HG02943 (cell line): ENCODE data around the gene PPM1H.
"Not testable (repeated sequence)": the region's sequence is repeated elsewhere in the genome, so short reads cannot be mapped to it uniquely, and the experiment has no call there.

Experiments used
- ATAC-seq: cut with Tn5 transposase; IDR thresholded peaks from one replicate; pipeline ENCODE4 v1.9.1; 2021; ENCODE audit warnings: mild to moderate bottlenecking, low read depth, moderate library complexity; ENCODE audit not compliant: unreplicated experiment

The PPM1H gene

DNA sequence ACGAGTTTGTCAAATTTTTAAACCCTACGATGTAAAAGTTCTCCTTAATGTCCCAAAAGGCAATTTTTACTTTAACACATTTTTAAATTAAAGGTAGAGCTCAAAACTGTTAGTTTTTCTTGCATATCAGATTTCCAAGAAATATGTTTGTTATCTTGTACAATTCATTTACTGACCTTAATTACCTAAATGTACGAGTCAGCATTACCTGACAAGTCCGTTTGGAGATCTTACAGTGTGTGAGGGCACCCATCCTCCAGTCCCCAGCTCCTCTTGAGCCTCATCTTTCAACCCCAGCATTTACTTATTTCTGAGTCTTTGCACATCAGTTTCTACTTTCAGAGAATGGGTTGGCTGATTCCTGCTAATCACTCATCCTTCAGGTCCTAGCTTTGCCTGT lies 23.7 kb downstream of the PPM1H start:
- no peak for ATAC-seq

DNA sequence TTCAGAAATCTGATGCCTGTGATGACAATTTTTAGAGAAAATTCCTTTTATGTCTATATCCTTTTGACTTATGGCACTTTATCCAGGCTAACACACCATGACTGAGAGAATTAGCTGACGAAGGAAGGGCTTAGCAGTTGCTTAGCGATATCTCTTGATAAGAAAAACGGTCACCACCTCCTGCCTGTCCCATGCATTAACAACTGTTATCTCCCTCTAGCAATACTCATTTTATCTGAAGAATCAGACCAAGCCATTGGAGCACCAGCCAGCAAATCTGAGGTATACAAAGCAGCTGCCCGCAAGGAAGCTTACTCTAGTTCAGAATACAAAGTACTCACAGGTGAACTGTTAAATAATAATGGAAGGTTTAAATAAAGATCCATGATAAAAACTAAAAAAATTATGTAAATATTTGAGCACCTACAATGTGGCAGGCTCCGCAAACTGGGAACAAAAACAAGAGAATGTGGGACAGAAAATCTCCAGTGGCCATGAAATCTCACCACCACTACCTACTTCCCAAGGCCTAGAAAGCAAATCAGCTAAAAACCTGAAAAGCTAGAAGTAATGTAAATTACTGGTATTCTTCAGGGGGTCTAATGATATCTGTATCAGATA lies 24.3 kb downstream of the PPM1H start:
- no peak for ATAC-seq

DNA sequence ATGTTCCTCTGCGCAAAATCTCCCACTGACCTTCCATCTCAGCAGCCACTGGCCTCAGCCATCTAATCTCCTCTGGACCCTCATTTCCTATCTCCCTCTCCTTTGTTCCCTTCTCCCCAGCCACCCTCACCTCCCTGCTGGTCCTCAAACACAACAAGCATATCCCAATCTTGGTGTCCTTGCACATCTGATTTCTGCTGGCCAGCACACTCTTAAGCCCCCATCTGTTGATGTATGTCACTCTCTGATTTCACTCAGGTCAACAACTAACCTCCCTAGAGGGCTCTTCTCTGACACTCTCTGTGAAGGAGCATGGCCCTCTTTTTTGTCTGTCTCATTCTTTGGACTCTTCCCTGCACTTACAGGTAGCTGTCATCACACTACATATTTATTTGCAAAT lies 25.6 kb downstream of the PPM1H start:
- ATAC-seq = no peak

DNA sequence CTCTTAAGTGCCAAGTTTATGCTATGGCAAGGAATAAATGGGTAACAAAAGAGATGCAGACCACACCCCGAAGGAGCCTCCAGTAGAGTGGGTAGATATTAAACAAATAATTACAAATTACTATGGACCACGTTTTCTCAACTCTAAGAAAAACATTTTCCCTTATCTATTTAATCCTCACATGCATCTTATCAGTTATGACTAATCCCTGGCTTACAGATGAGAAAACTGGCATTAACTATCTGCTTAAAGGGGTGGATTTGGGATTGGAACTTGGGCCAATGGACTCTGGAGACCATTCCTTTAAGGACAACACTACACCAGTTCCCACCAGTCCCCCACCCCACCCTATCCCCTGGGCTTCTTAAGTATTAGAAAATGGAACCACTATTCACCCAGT lies 26.3 kb downstream of the PPM1H start:
- no peak for ATAC-seq

DNA sequence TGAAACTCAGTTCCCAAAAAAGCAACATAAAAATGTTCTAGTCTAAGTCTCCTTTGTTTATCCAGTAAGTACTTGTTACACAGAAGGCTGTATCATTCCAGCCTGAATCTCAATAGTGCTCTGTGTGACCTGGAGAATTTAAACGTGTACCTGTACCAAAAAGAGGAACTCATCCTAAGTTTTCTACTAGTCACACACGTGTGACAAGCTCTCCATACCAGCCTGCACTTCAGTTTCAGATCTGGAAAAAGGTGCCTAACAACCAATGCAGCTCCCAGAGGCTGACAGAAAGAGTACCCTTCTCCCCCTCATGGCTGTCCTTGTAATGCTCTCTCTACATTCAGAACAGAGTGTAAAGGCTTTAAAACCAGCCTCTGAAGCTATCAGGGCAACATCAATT lies 27.4 kb downstream of the PPM1H start:
- ATAC-seq = no peak

DNA sequence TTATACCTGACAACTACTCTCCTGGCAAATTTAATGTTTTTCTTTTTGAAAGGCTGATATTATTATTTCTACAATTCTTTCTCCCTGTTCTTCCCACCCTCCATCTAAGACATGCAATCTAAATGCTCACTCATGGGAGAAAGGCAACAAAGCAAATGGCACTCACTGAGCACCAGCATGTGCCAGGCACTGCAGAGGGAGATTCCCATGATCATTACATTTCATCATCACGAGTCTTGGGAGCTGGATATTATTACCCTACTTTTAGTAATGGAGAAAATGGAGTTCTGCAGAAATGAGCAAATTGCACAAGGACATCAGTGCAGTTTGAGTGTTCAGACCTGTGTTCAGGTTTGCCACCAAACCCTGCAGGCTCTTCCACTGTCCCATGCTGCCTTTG lies 27.9 kb downstream of the PPM1H start:
- no peak for ATAC-seq

DNA sequence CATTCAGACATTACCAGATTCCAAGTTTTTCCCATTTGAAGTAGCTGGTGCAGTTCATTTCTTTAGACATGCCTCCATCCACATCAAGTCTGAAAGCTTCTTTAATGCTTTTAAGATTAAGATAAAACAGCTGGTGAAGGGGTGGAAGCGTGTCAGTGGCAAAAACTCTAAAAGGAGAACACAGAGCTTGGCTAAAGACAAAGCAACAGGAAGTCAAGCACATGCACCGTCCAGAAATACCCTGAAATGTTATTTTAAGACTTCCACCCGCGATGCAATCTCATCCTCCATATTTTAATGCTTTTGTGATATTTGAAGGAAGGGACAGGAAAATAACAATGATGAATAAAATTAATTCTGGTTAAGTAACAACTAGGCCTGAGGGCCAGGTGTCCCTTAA lies 31.8 kb downstream of the PPM1H start:
- ATAC-seq = no peak

DNA sequence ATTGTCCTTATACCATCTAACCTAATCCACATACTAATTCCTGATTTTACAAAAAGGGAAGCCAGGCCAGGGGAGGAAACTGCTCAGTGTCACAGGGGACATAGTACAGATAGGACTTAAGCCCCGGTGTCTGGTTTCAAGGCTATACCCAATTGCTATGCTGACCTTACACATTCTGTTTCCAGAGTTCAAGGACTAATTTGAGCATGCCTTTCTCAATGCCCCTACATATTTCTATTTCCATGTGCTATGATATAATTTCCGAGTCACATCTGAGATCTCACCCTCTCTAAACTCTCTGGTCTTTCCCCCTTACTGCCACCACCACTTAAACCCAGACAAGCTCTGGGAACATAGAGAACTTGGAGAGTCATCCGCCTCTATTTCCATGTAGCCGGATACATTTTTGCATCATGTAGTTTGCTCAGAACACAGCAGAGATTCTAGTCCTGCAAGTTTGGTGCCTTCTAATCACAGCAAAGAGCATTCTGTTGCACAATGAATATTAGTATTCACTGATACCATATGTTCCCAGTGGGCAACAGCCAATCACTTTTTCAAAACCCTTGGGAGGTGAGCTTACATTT lies 34.2 kb downstream of the PPM1H start:
- ATAC-seq = no peak

DNA sequence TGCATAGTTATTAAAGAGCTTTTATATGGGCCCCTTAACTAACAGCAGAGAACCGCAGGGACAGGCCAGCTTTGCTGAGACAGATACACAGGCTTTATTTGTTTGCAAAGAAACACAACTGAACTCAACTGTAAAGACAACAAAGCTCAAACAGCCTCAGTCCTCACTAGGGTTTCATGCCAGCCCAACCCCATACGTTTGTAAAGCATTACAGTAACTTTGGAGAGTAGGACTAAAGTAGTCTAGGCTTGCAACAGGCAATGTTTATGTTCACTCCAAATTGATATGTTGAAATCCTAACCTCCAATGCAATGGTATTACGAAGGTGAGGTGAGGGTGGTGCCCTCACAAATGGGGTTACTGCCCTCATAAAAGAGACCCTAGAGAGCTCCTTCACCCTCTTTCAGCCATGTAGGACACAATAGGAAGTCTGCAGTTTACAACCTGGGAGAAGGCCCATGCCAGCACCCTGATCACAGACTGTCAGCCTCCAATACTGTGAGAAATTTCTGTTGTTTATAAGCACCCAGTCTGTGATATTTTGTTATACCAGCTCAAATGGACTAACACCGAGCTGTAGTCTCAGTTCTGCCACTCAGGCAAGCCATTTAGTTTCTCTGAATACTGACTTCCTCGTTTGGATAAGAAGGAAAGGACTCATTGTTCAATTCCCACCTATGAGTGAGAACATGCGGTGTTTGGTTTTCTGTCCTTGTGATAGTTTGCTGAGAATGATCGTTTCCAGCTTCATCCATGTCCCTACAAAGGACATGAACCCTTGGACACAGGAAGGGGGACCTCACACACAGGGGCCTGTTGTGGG lies 35.2 kb downstream of the PPM1H start:
- no peak for ATAC-seq

DNA sequence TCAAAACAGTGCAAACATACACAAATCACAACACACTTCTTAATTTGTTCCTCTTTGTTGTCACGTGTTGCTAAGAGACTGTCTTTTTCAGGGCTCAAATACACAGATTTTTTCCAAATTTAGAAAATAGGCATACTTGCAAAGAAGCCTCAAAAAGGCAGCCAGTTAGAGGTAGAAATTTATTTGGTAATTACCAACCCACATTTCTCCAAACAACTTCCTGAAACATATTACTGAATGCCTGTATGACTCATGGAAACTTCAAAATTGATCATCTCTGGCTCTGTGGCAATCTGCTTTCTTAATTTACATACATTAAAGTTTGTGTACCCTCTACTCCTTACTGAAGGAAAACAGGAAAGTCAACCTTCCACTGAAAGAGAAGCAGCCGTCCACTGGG lies 36.4 kb downstream of the PPM1H start:
- ATAC-seq = no peak

DNA sequence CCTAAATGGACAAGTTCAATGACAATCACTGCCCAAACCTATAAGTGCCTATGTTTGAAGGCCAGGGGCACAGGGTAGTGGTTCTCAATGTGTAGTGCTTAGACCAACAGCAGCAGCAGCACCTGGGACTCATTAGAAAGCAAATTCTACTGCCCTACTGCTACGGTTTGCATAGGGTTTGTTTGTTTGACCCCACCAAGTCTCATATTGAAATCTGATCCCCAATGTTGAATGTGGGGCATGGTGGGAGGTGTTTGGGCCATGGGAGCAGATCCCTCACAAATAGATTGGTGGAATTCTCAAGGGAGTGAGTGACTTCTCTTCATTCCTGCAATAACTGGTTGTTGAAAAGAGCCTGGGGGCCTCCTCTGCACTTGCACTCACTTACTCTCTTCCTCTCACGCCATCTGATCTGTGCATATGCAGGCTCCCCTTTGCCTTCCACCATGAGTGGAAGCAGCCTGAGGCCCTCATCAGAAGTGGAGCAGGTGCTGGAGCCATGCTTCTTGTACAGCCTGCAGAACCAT lies 39.5 kb downstream of the PPM1H start:
- ATAC-seq = no peak

DNA sequence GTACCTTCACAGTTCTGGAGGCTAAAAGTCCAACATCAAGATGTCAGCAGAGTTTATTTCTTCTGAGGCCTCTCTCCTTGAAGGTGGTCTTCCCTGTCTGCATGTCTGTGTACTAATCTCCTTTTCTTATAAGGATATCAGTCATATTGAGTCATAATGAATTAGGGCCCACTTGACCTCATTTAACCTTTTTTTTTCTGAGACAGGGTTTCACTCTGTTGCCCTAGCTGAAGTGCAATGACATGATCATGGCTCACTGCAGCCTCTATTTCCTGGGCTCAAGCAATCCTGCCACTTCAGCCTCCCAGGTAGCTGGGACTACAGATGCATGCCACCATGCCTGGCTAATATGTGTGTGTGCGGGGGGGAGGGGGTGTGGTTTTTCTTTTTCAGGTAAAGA lies 41.7 kb downstream of the PPM1H start:
- no peak for ATAC-seq

DNA sequence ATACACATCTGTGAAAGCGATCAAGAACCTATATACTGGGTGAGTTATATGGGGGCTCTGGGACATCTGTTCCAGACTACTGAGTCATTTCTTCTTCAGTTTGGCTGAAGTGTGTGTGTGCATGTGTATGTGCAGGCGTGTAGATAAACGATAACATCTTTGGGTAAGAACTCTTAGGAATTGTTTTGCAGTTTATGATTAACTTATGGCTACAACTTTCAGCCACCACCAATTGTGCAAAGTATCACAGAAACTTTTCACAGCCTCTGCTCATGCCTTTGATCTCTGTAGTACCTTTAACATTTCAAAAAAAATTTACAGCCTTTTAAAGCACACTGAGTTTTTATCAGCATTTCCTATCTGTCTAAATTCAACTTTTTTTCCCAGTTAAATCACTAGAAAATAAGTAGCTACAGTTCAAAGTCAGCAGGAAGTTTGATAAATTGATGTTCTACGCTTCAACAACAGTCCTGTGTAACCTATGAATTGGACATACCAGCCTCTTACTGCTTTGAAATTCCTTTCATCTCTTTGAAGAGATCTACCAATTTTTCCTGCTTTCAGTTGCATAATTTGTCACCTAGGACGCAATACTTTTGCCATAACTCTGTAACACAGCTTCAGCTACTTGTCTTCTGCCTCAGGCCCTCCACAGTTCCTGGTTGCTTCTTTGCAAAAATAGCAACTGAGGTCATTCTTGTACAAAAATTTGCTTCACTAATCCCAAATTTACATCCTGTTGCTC lies 43.0 kb downstream of the PPM1H start:
- ATAC-seq = no peak

DNA sequence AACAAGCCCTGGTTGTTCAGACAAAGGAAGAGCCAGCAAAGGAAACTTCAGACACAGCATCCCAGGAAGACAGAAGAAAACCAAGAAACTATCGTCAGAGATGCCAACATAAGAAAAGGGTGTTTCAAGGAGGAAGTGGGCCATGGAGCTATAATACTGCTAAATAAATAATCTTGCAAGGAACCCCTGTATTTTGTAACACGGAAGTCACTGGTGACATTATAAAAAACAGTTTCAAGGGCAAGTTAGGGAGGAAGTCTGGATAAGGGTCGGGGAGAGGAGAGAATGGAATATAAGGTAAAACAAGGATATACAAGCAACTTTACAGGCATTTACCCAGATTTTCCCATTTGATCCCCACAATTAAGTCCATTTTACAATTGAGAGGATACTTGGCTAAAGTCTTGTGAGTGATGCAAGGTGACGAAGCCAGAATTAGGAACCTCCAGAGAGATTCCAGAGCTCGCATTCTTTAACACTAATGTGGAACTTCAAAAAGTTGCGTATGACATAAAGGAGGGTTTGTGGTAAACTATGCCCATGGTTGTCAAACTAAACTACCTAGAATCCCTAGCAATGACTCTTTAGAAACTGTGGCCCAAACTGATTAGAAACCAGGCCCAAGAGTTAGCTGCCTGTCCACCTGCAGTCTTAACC lies 46.4 kb downstream of the PPM1H start:
- ATAC-seq = no peak

DNA sequence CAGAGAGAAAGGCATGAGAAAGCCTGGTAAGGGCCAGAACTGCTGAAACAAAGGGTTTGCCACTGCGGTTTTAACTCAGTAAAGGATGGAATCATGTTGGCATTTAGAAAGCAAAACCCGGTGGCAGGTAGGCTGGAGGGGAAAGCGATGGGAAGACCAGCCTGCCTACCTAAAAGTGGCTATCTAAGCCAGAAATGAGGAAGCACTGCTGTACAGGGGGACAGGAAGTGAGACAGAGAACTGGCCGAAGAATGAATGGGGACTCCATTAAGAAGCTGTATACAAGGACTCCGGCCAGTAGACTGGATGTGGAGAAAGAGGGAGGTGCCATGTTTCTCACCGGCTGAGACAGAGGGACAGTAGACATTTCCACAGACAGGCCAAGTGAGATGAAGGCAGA lies 48.2 kb downstream of the PPM1H start:
- ATAC-seq = no peak

DNA sequence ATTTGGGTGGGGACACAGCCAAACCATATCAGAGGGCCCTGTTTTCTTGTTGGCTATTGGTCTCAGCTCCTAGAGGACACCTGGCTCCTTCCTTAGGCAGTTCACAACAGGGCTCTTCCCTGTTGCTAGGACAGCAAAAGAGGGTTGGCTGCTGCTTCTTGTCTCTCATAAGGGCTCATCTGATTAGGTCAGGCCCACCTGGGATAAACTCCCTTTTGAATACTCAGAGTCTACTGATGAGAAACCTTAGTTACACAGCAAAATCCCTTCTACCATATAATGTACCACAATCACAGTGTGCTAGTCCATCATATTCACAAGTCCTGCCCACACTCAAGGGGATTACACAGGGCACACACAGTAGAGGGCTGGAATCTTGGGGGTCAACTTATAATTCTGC lies 49.7 kb downstream of the PPM1H start:
- ATAC-seq = no peak

DNA sequence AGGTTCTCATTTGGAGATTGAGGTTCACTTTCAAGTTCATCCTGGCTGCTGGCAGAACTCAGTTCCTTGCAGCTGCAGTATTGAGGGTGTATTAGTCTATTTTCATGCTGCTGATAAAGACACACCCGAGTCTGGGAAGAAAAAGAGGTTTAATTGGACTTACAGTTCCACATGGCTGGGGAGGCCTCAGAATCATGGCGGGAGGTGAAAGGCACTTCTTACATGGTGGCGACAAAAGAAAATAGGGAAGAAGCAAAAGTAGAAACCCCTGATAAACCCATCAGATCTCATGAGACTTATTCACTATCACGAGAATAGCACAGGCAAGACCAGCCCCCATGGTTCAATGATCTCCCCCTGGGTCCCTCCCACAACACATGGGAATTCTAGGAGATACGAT lies 50.1 kb downstream of the PPM1H start:
- not testable (repeated sequence) for ATAC-seq

DNA sequence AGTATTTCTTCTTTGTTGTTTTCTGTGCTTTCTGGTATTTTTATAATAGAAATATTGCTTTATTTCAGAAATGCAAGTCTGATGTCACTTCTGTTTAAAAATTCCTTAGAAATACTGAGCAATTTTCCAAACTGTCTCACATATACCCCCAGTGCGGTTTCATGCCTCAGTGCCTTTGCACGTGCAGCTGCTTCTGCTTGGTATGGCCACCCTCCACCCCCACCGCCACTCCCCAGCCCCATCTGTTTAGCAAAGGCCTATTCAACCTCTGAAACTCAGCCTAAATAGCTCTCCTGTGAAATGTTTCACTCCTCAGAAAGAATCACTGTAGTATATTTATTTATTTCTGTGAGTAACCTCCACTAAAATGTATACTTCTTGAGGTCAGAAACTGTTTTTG lies 52.3 kb downstream of the PPM1H start:
- no peak for ATAC-seq

DNA sequence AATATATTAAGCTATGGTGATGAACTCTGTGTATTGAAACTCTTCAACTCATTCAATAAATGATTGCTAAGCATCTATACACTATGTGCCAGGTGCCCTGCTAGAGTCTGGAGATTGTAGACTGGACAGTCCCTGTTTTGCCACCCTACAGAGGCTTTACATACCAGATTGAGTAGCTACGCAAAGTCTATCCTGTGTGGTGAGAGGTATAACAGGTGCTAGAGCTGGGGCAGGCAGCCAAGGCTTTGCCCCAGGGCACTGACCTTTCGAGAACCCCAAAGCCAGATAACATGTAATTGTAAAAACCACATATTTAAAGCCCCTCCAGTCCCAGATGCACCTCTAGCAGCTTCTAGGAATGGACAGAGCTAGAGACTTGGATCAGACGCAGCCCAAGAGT lies 52.8 kb downstream of the PPM1H start:
- no peak for ATAC-seq

DNA sequence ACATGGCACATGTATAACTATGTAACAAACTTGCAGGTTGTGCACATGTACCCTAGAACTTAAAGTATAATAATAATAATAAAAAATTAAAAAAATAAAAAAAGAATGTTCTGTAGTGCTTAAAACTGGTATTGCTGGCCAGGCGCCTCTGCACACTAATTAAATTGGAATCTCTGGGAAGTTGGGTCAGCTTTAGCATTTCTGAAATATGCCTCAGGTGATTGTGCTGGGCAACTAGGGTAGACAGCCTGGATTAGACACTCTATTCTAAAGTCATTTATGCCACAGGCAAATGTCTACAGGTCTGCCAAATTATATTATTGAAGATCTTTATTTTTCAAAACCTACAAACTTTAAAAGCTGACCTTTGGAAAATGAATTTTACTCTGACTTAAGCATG lies 55.3 kb downstream of the PPM1H start:
- no peak for ATAC-seq

DNA sequence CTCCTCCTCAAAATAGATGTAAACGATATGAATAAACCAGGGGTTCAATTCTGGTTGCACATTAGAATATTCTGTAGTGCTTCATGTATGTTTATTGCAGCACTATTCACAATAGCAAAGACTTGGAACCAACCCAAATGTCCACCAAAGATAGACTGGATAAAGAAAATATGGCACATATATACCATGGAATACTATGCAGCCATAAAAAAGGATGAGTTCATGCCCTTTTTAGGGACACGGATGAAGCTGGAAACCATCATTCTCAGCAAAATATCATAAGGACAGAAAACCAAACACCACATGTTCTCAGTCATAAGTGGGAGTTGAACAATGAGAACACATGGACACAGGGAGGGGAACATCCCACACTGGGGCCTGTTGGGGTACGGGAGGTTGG lies 55.7 kb downstream of the PPM1H start:
- not testable (repeated sequence) for ATAC-seq
